ENCODE results near the gene ASH1L.

ASH1L gene

GRCh38 chr1:155609515-155610256, 47.1 kb upstream of the ASH1L start, which contains the start of gene MSTO1 (continued):
- TF ChIP-seq, protein P1, sequence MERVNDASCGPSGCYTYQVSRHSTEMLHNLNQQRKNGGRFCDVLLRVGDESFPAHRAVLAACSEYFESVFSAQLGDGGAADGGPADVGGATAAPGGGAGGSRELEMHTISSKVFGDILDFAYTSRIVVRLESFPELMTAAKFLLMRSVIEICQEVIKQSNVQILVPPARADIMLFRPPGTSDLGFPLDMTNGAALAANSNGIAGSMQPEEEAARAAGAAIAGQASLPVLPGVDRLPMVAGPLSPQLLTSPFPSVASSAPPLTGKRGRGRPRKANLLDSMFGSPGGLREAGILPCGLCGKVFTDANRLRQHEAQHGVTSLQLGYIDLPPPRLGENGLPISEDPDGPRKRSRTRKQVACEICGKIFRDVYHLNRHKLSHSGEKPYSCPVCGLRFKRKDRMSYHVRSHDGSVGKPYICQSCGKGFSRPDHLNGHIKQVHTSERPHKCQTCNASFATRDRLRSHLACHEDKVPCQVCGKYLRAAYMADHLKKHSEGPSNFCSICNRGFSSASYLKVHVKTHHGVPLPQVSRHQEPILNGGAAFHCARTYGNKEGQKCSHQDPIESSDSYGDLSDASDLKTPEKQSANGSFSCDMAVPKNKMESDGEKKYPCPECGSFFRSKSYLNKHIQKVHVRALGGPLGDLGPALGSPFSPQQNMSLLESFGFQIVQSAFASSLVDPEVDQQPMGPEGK (tag by site-specific recombination; IDR thresholded peaks at IDR 0.05), result peak; percentile 76
- TF ChIP-seq ZNF133 (tag by site-specific recombination; IDR thresholded peaks at IDR 0.05), result no peak
- TF ChIP-seq ZNF19 (tag by site-specific recombination; IDR thresholded peaks at IDR 0.05; ENCODE audit: low read depth), result no peak
- TF ChIP-seq, protein P2, sequence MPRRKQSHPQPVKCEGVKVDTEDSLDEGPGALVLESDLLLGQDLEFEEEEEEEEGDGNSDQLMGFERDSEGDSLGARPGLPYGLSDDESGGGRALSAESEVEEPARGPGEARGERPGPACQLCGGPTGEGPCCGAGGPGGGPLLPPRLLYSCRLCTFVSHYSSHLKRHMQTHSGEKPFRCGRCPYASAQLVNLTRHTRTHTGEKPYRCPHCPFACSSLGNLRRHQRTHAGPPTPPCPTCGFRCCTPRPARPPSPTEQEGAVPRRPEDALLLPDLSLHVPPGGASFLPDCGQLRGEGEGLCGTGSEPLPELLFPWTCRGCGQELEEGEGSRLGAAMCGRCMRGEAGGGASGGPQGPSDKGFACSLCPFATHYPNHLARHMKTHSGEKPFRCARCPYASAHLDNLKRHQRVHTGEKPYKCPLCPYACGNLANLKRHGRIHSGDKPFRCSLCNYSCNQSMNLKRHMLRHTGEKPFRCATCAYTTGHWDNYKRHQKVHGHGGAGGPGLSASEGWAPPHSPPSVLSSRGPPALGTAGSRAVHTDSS (tag by site-specific recombination; IDR thresholded peaks at IDR 0.05), result no peak
- TF ChIP-seq ZNF398 (tag by site-specific recombination; IDR thresholded peaks at IDR 0.05), result no peak
- no peak for TF ChIP-seq ZNF404 (tag by site-specific recombination; IDR thresholded peaks at IDR 0.05)
- no peak for TF ChIP-seq RBAK (tag by site-specific recombination; IDR thresholded peaks at IDR 0.05)
- peak; percentile 34; the same call in 1 of the 2 replicates for TF ChIP-seq ZBTB20 (tag by site-specific recombination; IDR thresholded peaks at IDR 0.05)
- TF ChIP-seq ZNF610 (tag by site-specific recombination; IDR thresholded peaks at IDR 0.05; ENCODE audit: borderline replicate concordance), result no peak
- no peak for TF ChIP-seq ZNF664 (tag by site-specific recombination; IDR thresholded peaks at IDR 0.05)
- TF ChIP-seq ZSCAN30 (tag by site-specific recombination; IDR thresholded peaks at IDR 0.05), result peak; percentile 54; the same call in 1 of the 2 replicates
- TF ChIP-seq, protein P3, sequence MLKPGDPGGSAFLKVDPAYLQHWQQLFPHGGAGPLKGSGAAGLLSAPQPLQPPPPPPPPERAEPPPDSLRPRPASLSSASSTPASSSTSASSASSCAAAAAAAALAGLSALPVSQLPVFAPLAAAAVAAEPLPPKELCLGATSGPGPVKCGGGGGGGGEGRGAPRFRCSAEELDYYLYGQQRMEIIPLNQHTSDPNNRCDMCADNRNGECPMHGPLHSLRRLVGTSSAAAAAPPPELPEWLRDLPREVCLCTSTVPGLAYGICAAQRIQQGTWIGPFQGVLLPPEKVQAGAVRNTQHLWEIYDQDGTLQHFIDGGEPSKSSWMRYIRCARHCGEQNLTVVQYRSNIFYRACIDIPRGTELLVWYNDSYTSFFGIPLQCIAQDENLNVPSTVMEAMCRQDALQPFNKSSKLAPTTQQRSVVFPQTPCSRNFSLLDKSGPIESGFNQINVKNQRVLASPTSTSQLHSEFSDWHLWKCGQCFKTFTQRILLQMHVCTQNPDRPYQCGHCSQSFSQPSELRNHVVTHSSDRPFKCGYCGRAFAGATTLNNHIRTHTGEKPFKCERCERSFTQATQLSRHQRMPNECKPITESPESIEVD (tag by site-specific recombination; IDR thresholded peaks at IDR 0.05), result no peak
- peak; percentile 63 for TF ChIP-seq SP3 (tag by site-specific recombination; IDR thresholded peaks at IDR 0.05)
- no peak for TF ChIP-seq ZIC2 (tag by site-specific recombination; IDR thresholded peaks at IDR 0.05)
- peak; percentile 89 for TF ChIP-seq SP2 (tag by site-specific recombination; IDR thresholded peaks at IDR 0.05)
- TF ChIP-seq ZNF121 (tag by site-specific recombination; IDR thresholded peaks at IDR 0.05), result no peak
- TF ChIP-seq ZNF223 (tag by site-specific recombination; IDR thresholded peaks at IDR 0.05), result no peak
- no peak for TF ChIP-seq ZNF354C (tag by site-specific recombination; IDR thresholded peaks at IDR 0.05; ENCODE audit: borderline replicate concordance, low read depth)
- no peak for TF ChIP-seq ZNF560 (tag by site-specific recombination; IDR thresholded peaks at IDR 0.05; ENCODE audit: borderline replicate concordance)
- TF ChIP-seq ZBTB8A (tag by site-specific recombination; IDR thresholded peaks at IDR 0.05), result peak; percentile 33; the same call in 1 of the 2 replicates
- TF ChIP-seq, protein P4, sequence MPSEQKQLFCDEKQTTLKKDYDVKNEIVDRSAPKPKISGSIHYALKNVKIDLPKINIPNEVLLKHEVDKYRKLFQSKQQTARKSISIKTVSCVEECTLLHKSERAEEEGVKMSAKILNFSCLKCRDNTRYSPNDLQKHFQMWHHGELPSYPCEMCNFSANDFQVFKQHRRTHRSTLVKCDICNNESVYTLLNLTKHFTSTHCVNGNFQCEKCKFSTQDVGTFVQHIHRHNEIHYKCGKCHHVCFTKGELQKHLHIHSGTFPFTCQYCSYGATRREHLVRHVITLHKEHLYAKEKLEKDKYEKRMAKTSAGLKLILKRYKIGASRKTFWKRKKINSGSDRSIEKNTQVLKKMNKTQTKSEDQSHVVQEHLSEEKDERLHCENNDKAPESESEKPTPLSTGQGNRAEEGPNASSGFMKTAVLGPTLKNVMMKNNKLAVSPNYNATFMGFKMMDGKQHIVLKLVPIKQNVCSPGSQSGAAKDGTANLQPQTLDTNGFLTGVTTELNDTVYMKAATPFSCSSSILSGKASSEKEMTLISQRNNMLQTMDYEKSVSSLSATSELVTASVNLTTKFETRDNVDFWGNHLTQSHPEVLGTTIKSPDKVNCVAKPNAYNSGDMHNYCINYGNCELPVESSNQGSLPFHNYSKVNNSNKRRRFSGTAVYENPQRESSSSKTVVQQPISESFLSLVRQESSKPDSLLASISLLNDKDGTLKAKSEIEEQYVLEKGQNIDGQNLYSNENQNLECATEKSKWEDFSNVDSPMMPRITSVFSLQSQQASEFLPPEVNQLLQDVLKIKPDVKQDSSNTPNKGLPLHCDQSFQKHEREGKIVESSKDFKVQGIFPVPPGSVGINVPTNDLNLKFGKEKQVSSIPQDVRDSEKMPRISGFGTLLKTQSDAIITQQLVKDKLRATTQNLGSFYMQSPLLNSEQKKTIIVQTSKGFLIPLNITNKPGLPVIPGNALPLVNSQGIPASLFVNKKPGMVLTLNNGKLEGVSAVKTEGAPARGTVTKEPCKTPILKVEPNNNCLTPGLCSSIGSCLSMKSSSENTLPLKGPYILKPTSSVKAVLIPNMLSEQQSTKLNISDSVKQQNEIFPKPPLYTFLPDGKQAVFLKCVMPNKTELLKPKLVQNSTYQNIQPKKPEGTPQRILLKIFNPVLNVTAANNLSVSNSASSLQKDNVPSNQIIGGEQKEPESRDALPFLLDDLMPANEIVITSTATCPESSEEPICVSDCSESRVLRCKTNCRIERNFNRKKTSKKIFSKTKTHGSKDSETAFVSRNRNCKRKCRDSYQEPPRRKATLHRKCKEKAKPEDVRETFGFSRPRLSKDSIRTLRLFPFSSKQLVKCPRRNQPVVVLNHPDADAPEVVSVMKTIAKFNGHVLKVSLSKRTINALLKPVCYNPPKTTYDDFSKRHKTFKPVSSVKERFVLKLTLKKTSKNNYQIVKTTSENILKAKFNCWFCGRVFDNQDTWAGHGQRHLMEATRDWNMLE (tag by site-specific recombination; conservative IDR thresholded peaks at IDR 0.05; ENCODE audit: low read depth), result no peak
- TF ChIP-seq ZNF426 (tag by site-specific recombination; IDR thresholded peaks at IDR 0.05), result no peak
- no peak for TF ChIP-seq ZNF600 (tag by site-specific recombination; IDR thresholded peaks at IDR 0.05)
- TF ChIP-seq ZNF174 (tag by site-specific recombination; IDR thresholded peaks at IDR 0.05), result no peak
- TF ChIP-seq, protein P5, sequence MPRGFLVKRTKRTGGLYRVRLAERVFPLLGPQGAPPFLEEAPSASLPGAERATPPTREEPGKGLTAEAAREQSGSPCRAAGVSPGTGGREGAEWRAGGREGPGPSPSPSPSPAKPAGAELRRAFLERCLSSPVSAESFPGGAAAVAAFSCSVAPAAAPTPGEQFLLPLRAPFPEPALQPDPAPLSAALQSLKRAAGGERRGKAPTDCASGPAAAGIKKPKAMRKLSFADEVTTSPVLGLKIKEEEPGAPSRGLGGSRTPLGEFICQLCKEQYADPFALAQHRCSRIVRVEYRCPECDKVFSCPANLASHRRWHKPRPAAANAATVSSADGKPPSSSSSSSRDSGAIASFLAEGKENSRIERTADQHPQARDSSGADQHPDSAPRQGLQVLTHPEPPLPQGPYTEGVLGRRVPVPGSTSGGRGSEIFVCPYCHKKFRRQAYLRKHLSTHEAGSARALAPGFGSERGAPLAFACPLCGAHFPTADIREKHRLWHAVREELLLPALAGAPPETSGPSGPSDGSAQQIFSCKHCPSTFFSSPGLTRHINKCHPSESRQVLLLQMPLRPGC (tag by site-specific recombination; IDR thresholded peaks at IDR 0.05), result no peak
- no peak for TF ChIP-seq ZNF654 (tag by site-specific recombination; IDR thresholded peaks at IDR 0.05; ENCODE audit: low read depth)
